ENCODE results near the gene FOXP1. TPM values are rescaled to one million over a fixed set of nuclear protein-coding genes. Genes with fewer than 3 reads are reported as not detected.

The FOXP1 gene
- total and polyA plus RNA-seq, 2 of the 8 experiments (the other 6 are each of a cell fraction or from before 2014, with no cell fraction given), result 13.9 to 25.4 TPM

GRCh38 chr3:71095511-71096291 lies 487.8 kb downstream of the FOXP1 start:
- Histone ChIP-seq H3K4me3 (ENCODE audit: extremely low read depth in 1 of 4, insufficient read depth in 2 of 4, low read depth in 3 of 4, low read length in 4 of 4) (no peak overlapping the region), H2BK12ac (ENCODE audit: low read depth, low read length) (no peak overlapping the region), H3K14ac (ENCODE audit: insufficient read length) (no peak overlapping the region), H3K79me1 (ENCODE audit: low read depth, low read length) (no peaks in the 10 kb centered on the region), H2BK20ac (ENCODE audit: low read length) (no peak overlapping the region), H3K56ac (replicated peaks; ENCODE audit: insufficient read length, low read depth, low read length) (no peak overlapping the region), H4K5ac (ENCODE audit: insufficient read length, low read depth, low read length) (no peak overlapping the region), H4K20me1 (replicated peaks in 1 of 2; ENCODE audit: control insufficient read depth in 1 of 2, insufficient read depth in 2 of 2, low read length in 2 of 2) (no peaks in the 10 kb centered on the region), H3K9ac (replicated peaks in 1 of 4; ENCODE audit: extremely low read depth in 1 of 4, low read depth in 3 of 4, low read length in 3 of 4) (no peak overlapping the region), H3K18ac (ENCODE audit: extremely low read depth, low read length) (no peak overlapping the region), H4K91ac (replicated peaks; ENCODE audit: insufficient read length, low read length) (no peak overlapping the region), H3K4ac (replicated peaks; ENCODE audit: insufficient read length, low read depth, low read length) (no peak overlapping the region), H3K9me3 (ENCODE audit: insufficient read depth in 2 of 2, low read depth in 1 of 2, low read length in 1 of 2) (no peaks in the 10 kb centered on the region), H3K23ac (ENCODE audit: insufficient read length) (no peak overlapping the region), H3K4me2 (ENCODE audit: insufficient read depth in 1 of 2, low read depth in 2 of 2, low read length in 2 of 2) (no peak overlapping the region), H2BK5ac (ENCODE audit: low read depth, low read length) (no peak overlapping the region), H3K4me1 (replicated peaks in 1 of 4; ENCODE audit: control insufficient read depth in 3 of 4, insufficient read depth in 4 of 4, low read length in 3 of 4) (no peaks in the 10 kb centered on the region), H2AK5ac (ENCODE audit: low read depth, low read length) (no peak overlapping the region), H3K36me3 (ENCODE audit: control insufficient read depth in 2 of 4, insufficient read depth in 4 of 4, low read length in 3 of 4) (no peaks in the 10 kb centered on the region), H4K8ac (ENCODE audit: extremely low read depth, insufficient read depth, low read length) (no peak overlapping the region), H2BK120ac (replicated peaks; ENCODE audit: low read depth, low read length) (no peak overlapping the region), H2AFZ (ENCODE audit: low read length) (no peak overlapping the region), H3K79me2 (ENCODE audit: control insufficient read depth in 1 of 2, insufficient read depth in 2 of 2, low read length in 2 of 2) (no peaks in the 10 kb centered on the region), H3K23me2 (ENCODE audit: low read depth, low read length) (no peaks in the 10 kb centered on the region; the same call in 1 of the 2 replicates), H3K27me3 (replicated peaks in 1 of 4; ENCODE audit: control insufficient read depth in 3 of 4, extremely low read depth in 1 of 4, insufficient read depth in 3 of 4, low read length in 3 of 4) (no peaks in the 10 kb centered on the region; a peak in 1 of 7 replicates), H3K27ac (ENCODE audit: low read depth, low read length) (no peak overlapping the region), H2BK15ac (ENCODE audit: low read length) (no peak overlapping the region)
- ChIA-PET POLR2A (ENCODE audit: partially characterized antibody) (no interaction called here), CTCF (ENCODE audit: partially characterized antibody) (no interaction called here)
- 85% methylated on average over 1 of the region's 1 CpG; no CpG with 5 or more reads in 1 of the 2 experiments for WGBS, 2 experiments (ENCODE audit: extremely low coverage in 1 of 2, insufficient coverage in 1 of 2, insufficient read length in 1 of 2, insufficient replicate concordance in 2 of 2, low coverage in 1 of 2, low lambda C conversion rate in 2 of 2, missing lambda C conversion rate in 1 of 2)
- DNase-seq (ENCODE audit: low read depth in 1 of 2, low spot score in 2 of 2) (no peak), FAIRE-seq (no peak)
- TF ChIP-seq SAP30 (IDR thresholded peaks at IDR 0.05; ENCODE audit: insufficient read depth, insufficient replicate concordance, low read length) (no peak), TBP (IDR thresholded peaks at IDR 0.05; ENCODE audit: low read depth, low read length) (no peak), TAF7 (optimal IDR thresholded peaks at IDR 0.05; ENCODE audit: borderline replicate concordance, low read depth, low read length) (no peak), FOSL1 (IDR thresholded peaks at IDR 0.05; ENCODE audit: insufficient read depth, low read depth, low read length) (no peak)
- TF ChIP-seq, protein P1, sequence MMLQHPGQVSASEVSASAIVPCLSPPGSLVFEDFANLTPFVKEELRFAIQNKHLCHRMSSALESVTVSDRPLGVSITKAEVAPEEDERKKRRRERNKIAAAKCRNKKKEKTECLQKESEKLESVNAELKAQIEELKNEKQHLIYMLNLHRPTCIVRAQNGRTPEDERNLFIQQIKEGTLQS (IDR thresholded peaks at IDR 0.05; ENCODE audit: insufficient read depth, low read depth, low read length), result no peak

Data from H1 (cell line).